ENCODE measurements around the gene ARHGAP18. TPM values are rescaled to one million over a fixed set of nuclear protein-coding genes. Genes with fewer than 3 reads are reported as not detected.

The ARHGAP18 gene
- total and polyA plus RNA-seq, 10 donors, result 4.6 to 18.7 (median 15.4) TPM

GRCh38 chr6:129624488-129624887 lies 85.5 kb downstream of the ARHGAP18 start:
- WGBS, 5 donors, result 84 to 98% (median 95%) methylated on average over 5 of the region's 5 CpGs
- TF ChIP-seq POLR2A (IDR thresholded peaks at IDR 0.05), result no peak
- no peak for TF ChIP-seq CTCF (IDR thresholded peaks at IDR 0.05 in 8 of 11, conservative IDR thresholded peaks at IDR 0.05 in 3 of 11)
- no peak for TF ChIP-seq POLR2AphosphoS5 (IDR thresholded peaks at IDR 0.05)
- H3K27ac ChIP-seq, result no peak overlapping the region
- no peak for DNase-seq
- no peak overlapping the region for H3K4me3 ChIP-seq
- peaks cover 0 to 27% (median 0%) of the 10 kb centered on the region in 6 donors for H3K36me3 ChIP-seq
- peaks cover 0 to 5% (median 0%) of the 10 kb centered on the region in 6 donors for H3K4me1 ChIP-seq
- intact Hi-C loops (cut with DNase I; ENCODE audit: low total_unique reads), result no loop called here
- H3K9me3 ChIP-seq, result no peaks in the 10 kb centered on the region
- H3K27me3 ChIP-seq (replicated peaks in 1 of 7), result no peaks in the 10 kb centered on the region

GRCh38 chr6:129623008-129623732 lies 86.8 kb downstream of the ARHGAP18 start:
- Histone ChIP-seq H3K27me3 (replicated peaks in 1 of 7) (no peaks in the 10 kb centered on the region), H3K4me1 (peaks cover 0 to 5% (median 0%) of the 10 kb centered on the region in 6 donors), H3K27ac (no peak overlapping the region), H3K36me3 (peaks cover 0 to 19% (median 0%) of the 10 kb centered on the region in 6 donors), H3K9me3 (no peaks in the 10 kb centered on the region), H3K4me3 (no peak overlapping the region)
- intact Hi-C loops (cut with DNase I; ENCODE audit: low total_unique reads), result no loop called here
- WGBS, 5 donors, result 48 to 63% (median 58%) methylated on average over 3 of the region's 3 CpGs
- TF ChIP-seq CTCF (IDR thresholded peaks at IDR 0.05 in 8 of 11, conservative IDR thresholded peaks at IDR 0.05 in 3 of 11) (no peak), POLR2AphosphoS5 (IDR thresholded peaks at IDR 0.05) (no peak), POLR2A (IDR thresholded peaks at IDR 0.05) (no peak)
- DNase-seq, result no peak

GRCh38 chr6:129621252-129621651 lies 88.7 kb downstream of the ARHGAP18 start:
- peaks cover 0 to 5% (median 0%) of the 10 kb centered on the region in 6 donors for H3K4me1 ChIP-seq
- H3K27ac ChIP-seq, result no peak overlapping the region
- no peaks in the 10 kb centered on the region for H3K27me3 ChIP-seq (replicated peaks in 1 of 7)
- intact Hi-C loops (cut with DNase I; ENCODE audit: low total_unique reads), result no loop called here
- no peak overlapping the region for H3K4me3 ChIP-seq
- WGBS, 5 donors, result 88 to 95% (median 92%) methylated on average over 4 of the region's 4 CpGs
- TF ChIP-seq CTCF (IDR thresholded peaks at IDR 0.05 in 8 of 11, conservative IDR thresholded peaks at IDR 0.05 in 3 of 11) (peak in 6 of 11 experiments; percentile 16 to 48 (median 39)), POLR2A (IDR thresholded peaks at IDR 0.05) (no peak), POLR2AphosphoS5 (IDR thresholded peaks at IDR 0.05) (no peak)
- H3K9me3 ChIP-seq, result no peaks in the 10 kb centered on the region
- no peak for DNase-seq
- H3K36me3 ChIP-seq, result peaks cover 0 to 28% (median 0%) of the 10 kb centered on the region in 6 donors

GRCh38 chr6:129620234-129620610 lies 89.8 kb downstream of the ARHGAP18 start:
- Histone ChIP-seq H3K4me3 (no peak overlapping the region), H3K36me3 (peaks cover 0 to 36% (median 0%) of the 10 kb centered on the region in 6 donors), H3K9me3 (no peaks in the 10 kb centered on the region), H3K27me3 (replicated peaks in 1 of 7) (no peaks in the 10 kb centered on the region), H3K27ac (no peak overlapping the region), H3K4me1 (peaks cover 0 to 5% (median 0%) of the 10 kb centered on the region in 6 donors)
- no peak for DNase-seq
- intact Hi-C loops (cut with DNase I; ENCODE audit: low total_unique reads), result no loop called here
- no peak for TF ChIP-seq POLR2A (IDR thresholded peaks at IDR 0.05)
- TF ChIP-seq CTCF (IDR thresholded peaks at IDR 0.05 in 8 of 11, conservative IDR thresholded peaks at IDR 0.05 in 3 of 11), result no peak
- TF ChIP-seq POLR2AphosphoS5 (IDR thresholded peaks at IDR 0.05), result no peak

All from spleen (tissue), 11 donors.